T-helper 1 cell treated with Interleukin-12 subunit alpha and Interleukin-12 subunit beta and Interleukin-4 antibody, amounts not matched to agents 30 ng/mL and 1 ng/mL, for 36 hours (primary cell): ENCODE measurements around the gene TJAP1. TPM values are rescaled to one million over a fixed set of nuclear protein-coding genes. Genes with fewer than 3 reads are reported as not detected.
"Not testable (repeated sequence)": the region's sequence is repeated elsewhere in the genome, so short reads cannot be mapped to it uniquely, and the experiment has no call there.

Experiments used
- intact Hi-C: fragments of 100-400 bp; cut with micrococcal nuclease; formaldehyde crosslinking; loops from one replicate; pipeline ENCODE4 v1.15.1; 2024
- total RNA-seq: library from RNA; stranded (reverse); gene quantifications from 2 replicates; pipeline ENCODE4 v1.2.3, GENCODE V29; 2022

The TJAP1 gene
- total RNA-seq, 1 donor from 2014 or later, result 38.5 TPM

- intact Hi-C loops, result no loop called here
Measured at GRCh38 chr6:43522547-43523261, 45.3 kb downstream of the TJAP1 start.

- intact Hi-C loops, result no loop called here
Measured at GRCh38 chr6:43523284-43523683, 45.9 kb downstream of the TJAP1 start.

DNA sequence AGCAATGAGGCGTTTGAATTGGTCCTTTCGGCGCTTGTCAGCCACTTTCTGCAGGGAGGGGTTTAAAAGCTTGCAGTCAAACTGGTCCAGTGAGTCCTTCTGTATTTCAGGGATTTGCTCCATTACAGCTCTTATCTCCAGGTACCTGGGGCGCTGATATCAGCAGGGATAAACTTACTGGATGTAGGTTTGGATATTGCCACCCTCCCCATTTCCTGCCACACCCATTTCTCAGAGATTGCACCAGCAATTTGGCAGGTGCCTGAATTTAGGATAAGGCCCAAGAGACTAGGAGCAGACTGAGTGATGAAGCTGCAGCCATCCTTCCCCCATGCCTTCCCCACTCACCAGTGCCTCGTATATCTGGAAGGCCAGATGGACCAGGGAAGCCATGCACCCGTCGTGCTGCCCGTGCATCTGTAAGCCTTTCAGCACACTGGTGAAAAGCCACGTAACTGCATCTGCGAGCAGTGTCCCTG, 47.2 kb downstream of the TJAP1 start:
- intact Hi-C loops, result no loop called here

- intact Hi-C loops, result no loop called here
Measured at GRCh38 chr6:43532201-43532600, 54.8 kb downstream of the TJAP1 start.

DNA sequence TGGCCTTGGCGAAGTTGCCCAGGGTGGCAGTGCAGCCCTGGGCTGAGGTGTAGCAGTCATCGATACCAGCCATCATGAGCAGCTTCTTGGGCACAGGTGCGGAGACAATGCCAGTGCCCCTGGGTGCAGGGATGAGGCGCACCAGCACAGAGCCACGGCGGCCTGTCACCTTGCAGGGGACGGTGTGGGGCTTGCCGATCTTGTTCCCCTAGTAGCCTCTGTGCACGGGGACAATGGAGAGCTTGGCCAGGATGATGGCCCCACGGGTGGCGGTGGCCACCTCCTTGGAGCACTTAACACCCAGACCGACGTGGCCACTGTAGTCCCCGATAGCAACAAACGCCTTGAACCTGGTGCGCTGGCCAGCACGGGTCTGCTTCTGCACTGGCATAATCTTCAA, 61.6 kb downstream of the TJAP1 start:
- intact Hi-C loops, result not testable (repeated sequence)

DNA sequence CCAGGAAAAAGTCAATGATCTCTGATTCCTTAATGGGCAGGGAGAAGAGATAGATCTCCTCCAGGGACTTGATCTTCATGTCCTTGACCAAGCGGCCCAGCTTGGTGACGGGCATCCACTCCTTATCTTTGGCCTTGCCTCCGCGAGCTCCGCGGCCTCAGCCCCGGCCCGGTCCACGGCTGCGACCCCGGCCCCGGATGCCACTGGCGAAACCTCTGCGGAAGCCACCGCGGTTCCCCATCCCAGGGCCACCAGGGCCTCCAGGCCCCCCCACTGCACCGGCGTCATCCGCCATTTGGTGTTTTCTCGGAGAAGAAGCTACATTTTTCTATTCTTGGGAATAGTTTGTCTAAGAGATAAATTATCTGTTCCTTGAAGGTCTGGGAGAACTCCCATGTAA, 62.0 kb downstream of the TJAP1 start:
- intact Hi-C loops, result not testable (repeated sequence)

DNA sequence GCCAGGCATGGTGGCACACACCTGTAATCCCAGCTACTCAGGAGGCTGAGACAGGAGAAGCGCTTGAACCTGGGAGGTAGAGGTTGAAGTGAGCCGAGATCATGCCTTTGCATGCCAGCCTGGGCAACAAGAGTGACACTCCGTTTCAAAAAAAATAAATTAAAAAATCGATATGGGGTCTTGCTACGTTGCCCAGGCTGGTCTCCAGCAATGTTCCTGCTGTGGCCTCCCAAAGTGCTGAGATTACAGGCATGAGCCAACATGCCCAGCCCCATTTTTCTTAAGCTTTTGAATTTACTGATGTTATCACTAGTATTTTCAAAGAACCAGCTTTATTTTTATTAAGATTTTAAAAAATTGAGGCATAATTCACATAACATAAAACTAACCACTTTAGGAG, 63.1 kb downstream of the TJAP1 start:
- intact Hi-C loops, result no loop called here

DNA sequence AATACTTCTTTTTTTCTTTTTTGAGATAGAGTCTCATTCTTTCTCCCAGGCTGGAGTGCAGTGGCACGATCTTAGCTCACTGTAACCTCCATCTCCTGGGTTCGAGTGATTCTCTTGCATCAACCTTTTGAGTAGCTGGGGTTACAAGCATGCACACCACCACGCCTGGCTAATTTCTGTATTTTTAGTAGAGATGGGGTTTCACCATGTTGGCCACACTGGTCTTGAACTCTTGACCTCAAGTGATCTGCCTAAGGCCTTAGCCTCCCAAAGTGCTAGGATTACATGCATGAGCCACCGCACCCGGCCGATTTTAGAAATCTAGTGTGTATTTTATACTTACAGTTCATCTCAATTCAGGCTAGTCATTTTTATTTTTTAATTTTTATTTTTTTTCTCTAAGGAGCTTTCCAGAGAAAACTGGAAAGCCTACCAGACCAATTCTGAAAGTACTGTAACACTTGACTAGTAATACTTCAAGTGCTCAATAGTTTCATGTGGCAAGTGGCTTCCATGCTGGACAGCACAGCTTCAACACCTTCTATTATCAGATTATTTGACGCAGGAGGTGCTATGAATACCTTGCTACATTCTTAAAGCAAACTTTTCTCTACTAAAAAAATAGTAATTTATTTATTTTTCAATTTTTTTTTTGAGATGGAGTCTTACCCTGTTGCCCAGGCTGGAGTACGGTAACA, 64.6 kb downstream of the TJAP1 start:
- intact Hi-C loops, result no loop called here

- intact Hi-C loops, result no loop called here
Measured at GRCh38 chr6:43544461-43544860, 67.1 kb downstream of the TJAP1 start.

DNA sequence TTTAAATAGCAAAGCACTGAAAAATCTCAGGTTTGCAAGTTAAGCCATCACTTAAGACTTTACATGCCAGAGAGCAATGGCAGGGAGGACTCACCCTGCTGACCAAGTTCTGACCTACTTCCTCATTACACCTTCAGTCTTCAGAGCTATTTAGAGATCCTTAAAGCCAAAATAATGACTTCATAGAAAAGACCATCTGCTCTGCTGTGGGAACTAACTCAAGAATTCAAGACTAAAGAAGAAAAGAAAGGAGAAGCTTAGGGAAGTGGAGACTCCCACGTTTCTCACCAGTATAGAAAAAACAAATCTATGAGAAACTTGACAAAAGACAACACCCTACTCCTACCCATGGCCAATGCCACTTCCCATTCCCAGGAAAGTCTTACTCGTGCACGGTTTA, 69.9 kb downstream of the TJAP1 start:
- intact Hi-C loops, result no loop called here

Other genes starting within 250 kb of the TJAP1 start
- 68.5 and 71.2 TPM in 2 replicates for gene DNPH1, start 248.1 kb upstream of the TJAP1 start, total RNA-seq
- gene TTBK1, start 234.1 kb upstream of the TJAP1 start, total RNA-seq, result 1.3 TPM in 2 replicates
- gene SLC22A7, start 179.3 kb upstream of the TJAP1 start, total RNA-seq, result not detected in 2 replicates
- gene CRIP3, start 168.7 kb upstream of the TJAP1 start, total RNA-seq, result 0.27 TPM in 1 of 2 replicates, not detected in the other
- 12.0 and 12.1 TPM in 2 replicates for gene ZNF318, start 107.9 kb upstream of the TJAP1 start, total RNA-seq
- gene ABCC10, start 50.0 kb upstream of the TJAP1 start, total RNA-seq, result 52.3 and 54.5 TPM in 2 replicates
- 0.39 TPM in 2 replicates for gene DLK2, start 22.0 kb upstream of the TJAP1 start, total RNA-seq
- 0.10 and 0.27 TPM in 2 replicates for gene LRRC73, start 32.8 kb downstream of the TJAP1 start, total RNA-seq
- gene YIPF3, start 39.4 kb downstream of the TJAP1 start, total RNA-seq, result 73.2 and 77.3 TPM in 2 replicates
- 40.1 and 45.5 TPM in 2 replicates for gene POLR1C, start 39.5 kb downstream of the TJAP1 start, total RNA-seq
- gene XPO5, start 98.5 kb downstream of the TJAP1 start, total RNA-seq, result 88.1 and 94.6 TPM in 2 replicates
- 62.5 and 68.5 TPM in 2 replicates for gene POLH, start 98.6 kb downstream of the TJAP1 start, total RNA-seq
- gene GTPBP2, start 151.7 kb downstream of the TJAP1 start, total RNA-seq, result 99.1 and 104 TPM in 2 replicates
- gene MAD2L1BP, start 158.3 kb downstream of the TJAP1 start, total RNA-seq, result 46.8 and 47.1 TPM in 2 replicates
- not detected in 2 replicates for gene RSPH9, start 167.5 kb downstream of the TJAP1 start, total RNA-seq
- 41.6 and 45.0 TPM in 2 replicates for gene MRPS18A, start 210.2 kb downstream of the TJAP1 start, total RNA-seq